DMS79 treated with DMSO at 0.1 percent for 48 hours (cell line): ENCODE measurements around the gene USP37.
A peak's percentile ranks its signal among the peaks of the same experiment; 100 is the strongest.

Experiments used
- DNase-seq: peaks from one replicate; lab custom pipeline; 2025; lab: John Stamatoyannopoulos, UW

Gene USP37, protein sequence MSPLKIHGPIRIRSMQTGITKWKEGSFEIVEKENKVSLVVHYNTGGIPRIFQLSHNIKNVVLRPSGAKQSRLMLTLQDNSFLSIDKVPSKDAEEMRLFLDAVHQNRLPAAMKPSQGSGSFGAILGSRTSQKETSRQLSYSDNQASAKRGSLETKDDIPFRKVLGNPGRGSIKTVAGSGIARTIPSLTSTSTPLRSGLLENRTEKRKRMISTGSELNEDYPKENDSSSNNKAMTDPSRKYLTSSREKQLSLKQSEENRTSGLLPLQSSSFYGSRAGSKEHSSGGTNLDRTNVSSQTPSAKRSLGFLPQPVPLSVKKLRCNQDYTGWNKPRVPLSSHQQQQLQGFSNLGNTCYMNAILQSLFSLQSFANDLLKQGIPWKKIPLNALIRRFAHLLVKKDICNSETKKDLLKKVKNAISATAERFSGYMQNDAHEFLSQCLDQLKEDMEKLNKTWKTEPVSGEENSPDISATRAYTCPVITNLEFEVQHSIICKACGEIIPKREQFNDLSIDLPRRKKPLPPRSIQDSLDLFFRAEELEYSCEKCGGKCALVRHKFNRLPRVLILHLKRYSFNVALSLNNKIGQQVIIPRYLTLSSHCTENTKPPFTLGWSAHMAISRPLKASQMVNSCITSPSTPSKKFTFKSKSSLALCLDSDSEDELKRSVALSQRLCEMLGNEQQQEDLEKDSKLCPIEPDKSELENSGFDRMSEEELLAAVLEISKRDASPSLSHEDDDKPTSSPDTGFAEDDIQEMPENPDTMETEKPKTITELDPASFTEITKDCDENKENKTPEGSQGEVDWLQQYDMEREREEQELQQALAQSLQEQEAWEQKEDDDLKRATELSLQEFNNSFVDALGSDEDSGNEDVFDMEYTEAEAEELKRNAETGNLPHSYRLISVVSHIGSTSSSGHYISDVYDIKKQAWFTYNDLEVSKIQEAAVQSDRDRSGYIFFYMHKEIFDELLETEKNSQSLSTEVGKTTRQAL

DNA sequence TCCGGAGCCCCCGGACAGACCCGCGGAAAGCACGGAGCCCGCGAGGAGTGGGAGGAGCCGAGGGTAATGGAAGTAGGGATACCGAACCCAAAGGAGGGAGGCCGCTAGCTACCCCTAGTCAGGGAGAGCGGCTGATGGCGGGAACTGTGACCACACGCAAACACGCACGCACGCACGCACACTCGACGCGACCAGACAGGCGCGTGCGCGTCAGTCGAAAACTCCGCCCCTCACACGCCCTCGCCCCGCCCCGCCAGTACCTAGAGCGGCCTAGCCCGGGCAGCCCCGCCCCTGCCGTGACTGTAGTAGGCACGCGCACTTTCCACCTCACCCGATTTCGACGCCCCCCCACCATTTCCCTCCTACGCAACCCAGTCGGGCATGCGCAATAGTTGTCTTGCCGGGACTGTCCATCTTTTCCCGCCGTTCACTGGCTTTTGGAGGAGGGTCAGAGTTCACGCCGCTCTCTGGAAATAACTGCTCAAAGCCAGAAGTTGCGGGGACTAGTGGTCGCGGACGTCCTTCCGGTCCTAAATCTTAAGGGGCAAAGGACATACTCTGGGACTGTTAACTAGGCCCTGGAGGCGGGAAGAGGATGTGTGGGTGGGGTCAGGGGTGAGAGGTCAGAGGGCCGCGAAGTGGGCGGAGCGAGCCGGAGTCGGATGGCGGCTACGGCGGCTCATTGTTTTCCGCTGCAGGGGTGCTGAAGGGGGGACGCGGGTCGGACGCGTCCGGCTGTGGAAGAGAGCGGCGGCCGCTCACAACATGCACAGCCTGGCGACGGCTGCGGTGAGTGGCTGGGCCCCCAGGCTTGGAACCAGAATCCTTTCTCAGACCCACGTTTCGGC lies at the start of gene USP37, which contains the start of gene CNOT9:
Gene USP37 (minus strand): TSS at position 162 of the 848 bp plus-strand sequence. CDS start 9,698 bp downstream, outside the sequence.
Gene CNOT9 (plus strand): TSS at position 650 of the 848 bp plus-strand sequence. CDS start 116 bp downstream, at position 766.
- peak; percentile 98 for DNase-seq

GRCh38 chr2:218615868-218616315 lies 47.7 kb upstream of the USP37 start:
- DNase-seq = no peak

GRCh38 chr2:218607436-218608115 lies 39.4 kb upstream of the USP37 start, which contains the start of gene PLCD4:
Gene PLCD4, plus strand, starts transcription at chr2:218607899. Its CDS starts 7,841 bp downstream, at chr2:218615740.
- DNase-seq = peak; percentile 18

- DNase-seq = peak; percentile 14
These were observed 37.3 kb upstream of the USP37 start for GRCh38 chr2:218605432-218605831.

- DNase-seq = no peak
These were observed 17.4 kb upstream of the USP37 start for GRCh38 chr2:218585541-218585940.

DNA sequence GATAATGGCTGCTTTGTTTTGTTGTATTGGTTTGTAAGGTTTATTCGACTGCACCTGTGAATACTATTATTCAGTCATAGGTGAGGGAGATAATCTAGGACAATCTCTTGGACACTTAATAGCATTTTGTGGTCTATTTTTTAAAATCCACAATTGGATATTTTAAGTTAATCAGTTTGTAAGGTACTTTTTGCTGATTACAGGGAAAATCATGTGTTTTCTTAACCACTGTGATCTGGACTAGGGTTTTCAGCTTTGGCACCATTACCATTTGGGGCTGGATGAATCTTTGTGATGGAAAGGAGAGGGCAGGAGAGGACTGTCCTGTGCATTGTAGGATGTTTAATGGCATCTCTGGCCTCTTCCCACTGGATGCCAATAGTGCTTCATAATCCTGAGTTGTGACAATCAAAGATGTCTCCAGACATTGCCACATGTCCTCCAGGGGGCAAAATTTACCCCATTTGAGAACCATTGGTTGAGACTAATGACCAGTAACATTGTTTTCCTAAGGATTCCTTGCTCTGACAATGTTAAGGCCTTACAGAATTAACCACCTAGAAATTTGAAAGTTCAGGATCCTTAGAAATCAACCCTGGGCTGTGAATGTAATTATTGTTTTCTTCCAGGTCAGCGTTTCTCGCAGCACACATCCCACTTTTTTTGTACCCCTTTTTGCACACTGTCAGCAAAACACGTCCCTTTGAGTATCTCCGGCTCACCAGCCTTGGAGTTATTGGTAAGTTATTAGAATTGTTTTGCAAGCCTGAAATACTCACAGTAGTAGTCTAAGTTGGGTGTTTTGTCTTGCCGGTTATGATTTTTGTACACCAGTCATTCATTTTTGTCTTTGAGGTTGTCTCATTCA lies 16.1 kb upstream of the USP37 start:
- no peak for DNase-seq

GRCh38 chr2:218582076-218582475 lies 13.9 kb upstream of the USP37 start:
- DNase-seq = no peak

GRCh38 chr2:218578272-218578877 lies 10.2 kb upstream of the USP37 start:
- no peak for DNase-seq

GRCh38 chr2:218577482-218578220 lies 9.5 kb upstream of the USP37 start:
- DNase-seq = no peak

- DNase-seq = no peak
These were observed 8.7 kb upstream of the USP37 start for GRCh38 chr2:218576854-218577253.

GRCh38 chr2:218570850-218571249 lies 2.7 kb upstream of the USP37 start:
- DNase-seq = no peak

DNA sequence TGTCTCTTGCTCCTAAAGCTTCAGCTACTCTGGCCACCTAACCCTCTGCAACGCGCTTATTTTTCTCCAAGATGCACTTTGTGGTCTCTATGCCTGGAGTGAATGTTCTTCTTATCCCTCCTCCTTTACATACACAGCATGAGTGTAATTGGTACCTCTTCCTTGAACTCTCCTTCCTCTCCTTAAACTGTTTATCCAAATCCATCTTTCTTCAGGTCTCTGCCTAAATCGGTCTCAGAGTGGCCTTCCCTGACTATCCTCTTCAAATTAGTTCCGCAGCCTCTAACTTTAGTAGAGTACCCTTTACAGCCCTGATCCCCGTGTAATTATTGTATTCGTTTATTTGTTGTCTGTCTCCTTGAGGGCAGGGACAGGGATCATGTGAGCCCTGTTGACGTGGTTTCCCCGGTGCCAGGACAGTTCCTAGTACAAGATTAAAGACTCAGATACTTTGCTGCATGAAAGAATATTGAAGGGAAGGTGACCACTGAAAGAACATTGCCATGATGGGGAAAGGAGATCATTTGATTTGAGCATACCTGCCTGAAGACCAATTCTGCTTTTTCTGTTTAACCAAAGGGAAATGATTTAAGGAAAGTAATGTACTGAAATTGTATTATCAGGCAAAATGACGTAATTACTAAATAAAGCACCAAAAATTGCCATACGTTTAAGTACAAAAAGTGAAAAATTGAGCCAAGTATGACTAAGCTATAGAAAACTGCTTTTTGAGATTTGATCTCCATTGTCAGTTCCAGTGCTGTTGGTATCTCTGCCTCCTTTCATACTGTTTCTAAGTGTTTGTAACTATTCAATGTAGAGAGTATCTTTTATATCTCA lies 1.7 kb upstream of the USP37 start:
- DNase-seq = peak; percentile 43

DNA sequence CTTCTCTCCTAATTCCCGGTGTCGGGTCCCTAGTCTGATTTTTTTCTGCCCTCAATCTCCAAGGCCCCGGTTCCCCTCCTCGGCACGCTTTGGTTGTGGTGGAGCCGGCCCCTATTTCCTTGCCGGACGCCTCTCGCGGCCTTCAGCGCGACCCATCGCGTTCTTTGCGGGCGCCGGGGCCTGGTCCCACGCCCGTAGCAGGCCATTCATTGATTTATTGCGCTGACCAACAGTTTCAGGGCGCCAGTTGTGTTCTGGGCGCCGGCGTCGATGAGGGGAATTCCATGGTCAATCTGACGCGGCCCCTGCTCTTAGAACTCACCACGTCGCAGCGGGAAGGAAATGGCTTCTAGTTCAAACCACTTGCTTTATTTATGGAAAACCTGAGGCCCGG lies 884 bp upstream of the USP37 start:
- DNase-seq = peak; percentile 38

DNA sequence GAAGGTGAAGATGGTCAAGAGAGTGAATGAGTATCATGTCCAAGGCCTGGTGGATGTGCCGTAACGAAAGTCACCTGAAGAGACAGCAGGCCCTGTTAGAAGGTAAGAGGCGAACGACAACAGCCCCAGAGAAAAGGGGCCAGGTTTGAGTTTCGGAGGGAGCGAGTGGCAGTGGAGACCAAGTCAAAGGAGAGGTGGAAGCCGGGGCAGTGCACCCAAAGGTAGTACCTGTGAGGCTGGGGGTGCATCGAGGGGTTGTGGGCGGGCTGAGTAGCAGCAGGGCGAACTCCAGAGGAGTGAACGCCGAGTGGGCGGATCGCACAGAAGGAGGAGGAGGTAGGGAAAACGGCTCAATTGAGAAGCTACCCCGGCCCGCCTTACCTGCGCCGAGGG lies 358 bp downstream of the USP37 start:
- peak; percentile 82 for DNase-seq

GRCh38 chr2:218566296-218566695 lies 1.9 kb downstream of the USP37 start:
- DNase-seq = no peak

DNA sequence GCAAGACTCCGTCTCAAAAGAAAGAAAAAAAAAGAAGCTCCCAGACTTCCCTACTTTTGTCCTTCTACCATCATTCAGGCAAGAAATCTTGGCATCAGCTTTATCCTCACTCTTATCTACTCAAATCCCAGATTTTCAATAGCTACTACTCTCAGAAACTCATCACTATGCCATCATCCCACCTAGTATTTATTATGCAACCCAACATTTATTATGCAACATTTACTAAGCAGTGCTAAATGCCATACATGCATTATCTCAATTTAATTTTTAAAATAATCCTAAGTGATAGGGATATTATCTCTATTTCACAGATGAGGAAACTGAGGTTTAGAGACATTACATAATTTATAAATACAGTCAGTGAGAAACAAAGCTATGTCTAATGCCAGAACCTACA lies 4.1 kb downstream of the USP37 start:
- DNase-seq = no peak

GRCh38 chr2:218558986-218559385 lies 9.2 kb downstream of the USP37 start:
- DNase-seq = no peak

GRCh38 chr2:218557941-218558340 lies 10.2 kb downstream of the USP37 start:
- no peak for DNase-seq
